K562 (cell line): ENCODE data around the gene SPDYE4. TPM values are rescaled to one million over a fixed set of nuclear protein-coding genes. Genes with fewer than 3 reads are reported as not detected.

Experiments
- ATAC-seq: fragments of 200-7000 bp; cut with Tn5 transposase; 3 replicates; pipeline ENCODE4 v1.9.1; 2020; ENCODE audit warnings: moderate library complexity
- BruUV-seq: library from RNA; stranded (reverse); fragments of 400-500 nt; replicated peaks from 2 replicates; lab custom pipeline; 2021; lab: Mats Ljungman, UMichigan
- CTCF ChIA-PET: fragments of 300-600 bp; formaldehyde crosslinking; extraction: SDS; loops from one replicate; lab custom pipeline; 2021; ENCODE audit warnings: low intra/inter-chr PET ratio; lab: Yijun Ruan, JAX
- POLR2A ChIA-PET: fragments of 300-600, 350-650 bp; sonication (Branson Sonifier 250); formaldehyde crosslinking; extraction: SDS; loops from one replicate; lab custom pipeline; 2021; ENCODE audit warnings: antibody characterized with exemption, inconsistent platforms; lab: Yijun Ruan, JAX
- DNase-seq, 4 experiments: peaks; one replicate each; pipeline versions ENCODE4 v3.0.0 to v3.0.0-alpha.2; 2011 to 2018; ENCODE audit warnings: low spot score in 3 of 4, mixed read lengths in 3 of 4; ENCODE audit errors: extremely low read depth in 1 of 4
- FAIRE-seq: peaks from 2 replicates; lab custom pipeline; 2011; peaks lifted over from hg19 to GRCh38; lab: Jason Lieb, UNC
- H2AFZ ChIP-seq: 2 replicates; pipeline ENCODE4 v1.6.0; 2011; ENCODE audit warnings: low read depth, low read length, control low read depth, inconsistent platforms
- H3K27ac ChIP-seq: fragments of 200-600 bp; 3 replicates; pipeline ENCODE4 v1.8.0; 2011; ENCODE audit warnings: low read depth, mild to moderate bottlenecking, control low read depth, inconsistent platforms, low read length, moderate library complexity, mixed read lengths; ENCODE audit errors: extremely low read depth
- H3K27me3 ChIP-seq, 2 experiments: fragments of 300-600 bp in 1 of 2; 2 replicates in 1 of 2; 3 replicates in 1 of 2; pipeline versions ENCODE4 v1.6.0 to v1.8.0; 2011; ENCODE audit warnings: inconsistent platforms in 2 of 2, low read length in 2 of 2, mild to moderate bottlenecking in 1 of 2, mixed read lengths in 1 of 2, moderate library complexity in 1 of 2; ENCODE audit not compliant: control insufficient read depth in 2 of 2, insufficient read depth in 2 of 2
- H3K36me3 ChIP-seq: fragments of 300-600 bp; 3 replicates; pipeline ENCODE4 v1.8.0; 2011; ENCODE audit warnings: mild to moderate bottlenecking, low read length, inconsistent platforms; ENCODE audit not compliant: control insufficient read depth, insufficient read depth
- H3K4me1 ChIP-seq, 2 experiments: fragments of 200-600 bp in 1 of 2; replicated peaks in 1 of 2; 2 replicates in 1 of 2; 3 replicates in 1 of 2; pipeline versions ENCODE4 v1.5.1 to v1.8.0; 2011; ENCODE audit warnings: inconsistent platforms in 2 of 2, low read length in 2 of 2, mild to moderate bottlenecking in 1 of 2, mixed read lengths in 1 of 2, moderate library complexity in 1 of 2; ENCODE audit not compliant: control insufficient read depth in 2 of 2, insufficient read depth in 2 of 2
- H3K4me2 ChIP-seq: 2 replicates; pipeline ENCODE4 v1.6.1; 2011; ENCODE audit warnings: low read length, control low read depth, inconsistent platforms, mixed read lengths; ENCODE audit not compliant: insufficient read depth
- H3K4me3 ChIP-seq: fragments of 200-600 bp; sonication (generic), shearing (Covaris generic); 2 replicates; pipeline ENCODE4 v1.5.1; 2016; ENCODE audit warnings: control low read depth, inconsistent platforms
- H3K79me2 ChIP-seq: fragments of 200-600 bp; 3 replicates; pipeline ENCODE4 v1.8.0; 2011; ENCODE audit warnings: low read length, inconsistent platforms; ENCODE audit not compliant: control insufficient read depth, insufficient read depth
- H3K9ac ChIP-seq, 2 experiments: 2 replicates each; pipeline versions ENCODE4 v1.6.0 to v1.6.1; 2011; ENCODE audit warnings: low read depth in 2 of 2, low read length in 2 of 2, control low read depth in 1 of 2, inconsistent platforms in 1 of 2, mild to moderate bottlenecking in 1 of 2, mixed read lengths in 1 of 2; ENCODE audit not compliant: insufficient read depth in 1 of 2
- H3K9me1 ChIP-seq: one replicate; pipeline ENCODE4 v1.6.0; 2011; ENCODE audit warnings: inconsistent platforms, mild to moderate bottlenecking, low read length, moderate library complexity; ENCODE audit not compliant: control insufficient read depth, insufficient read depth
- H3K9me3 ChIP-seq: replicated peaks from 2 replicates; pipeline ENCODE4 v1.5.1; 2011; ENCODE audit warnings: low read depth, low read length, inconsistent platforms; ENCODE audit not compliant: control insufficient read depth, insufficient read depth
- H4K20me1 ChIP-seq: replicated peaks from 2 replicates; pipeline ENCODE4 v1.6.1; 2011; ENCODE audit warnings: low read length, inconsistent platforms, mixed read lengths; ENCODE audit not compliant: control insufficient read depth, insufficient read depth
- STAT5B ChIP-seq: fragments of 250-450 bp; sonication (Bioruptor Pico); IDR thresholded peaks from 2 replicates; pipeline ENCODE4 v1.8.0; 2021; ENCODE audit warnings: mild to moderate bottlenecking, inconsistent platforms
- WGBS: fragments of 100-300 bp; shearing (Covaris generic); methylation state at CpG from one replicate; pipeline ENCODE4 v1.1.6; 2016; ENCODE audit warnings: low coverage, mixed read lengths; ENCODE audit not compliant: insufficient coverage; ENCODE audit errors: missing lambda C conversion rate; 5-methylcytosine and 5-hydroxymethylcytosine counted together
- in situ Hi-C: fragments of 300-500 bp; cut with MboI; formaldehyde crosslinking; loops from 4 replicates; pipeline ENCODE4 v1.15.0; 2018; ENCODE audit warnings: inconsistent platforms, mixed read lengths
- intact Hi-C: fragments of 100-400 bp; cut with micrococcal nuclease; formaldehyde crosslinking; loops from 2 replicates; pipeline ENCODE4 v1.14.2; 2022
- polyA plus RNA-seq, 8 experiments: library from polyadenylated mRNA; depleted of rRNA in 4 of 8; stranded (reverse) in 5 of 8; unstranded in 3 of 8; fragments of >200 nt; fragmentation: Nextera tagmentation in 2 of 8; fragmentation: Illumina TruSeq in 1 of 8; extraction: Ambion mirVana in 2 of 8; extraction: Trizol in 1 of 8; gene quantifications; 2 replicates each; pipeline versions ENCODE4 v1.2.1 to v1.2.3, GENCODE V29; 2011 to 2014; ENCODE audit warnings: inconsistent platforms in 1 of 8, missing spikeins in 1 of 8
- total RNA-seq, 7 experiments: library from RNA; depleted of rRNA in 6 of 7; stranded (reverse); fragments of >200 nt in 6 of 7; fragmentation: Illumina TruSeq in 2 of 7; extraction: Trizol in 2 of 7; gene quantifications; 2 replicates each; pipeline versions ENCODE4 v1.2.1 to v1.2.3, GENCODE V29; 2011 to 2021; ENCODE audit warnings: low replicate concordance in 1 of 7
- TF ChIP-seq, protein P1 (sequence below): fragments of 200-800 bp; sonication (Bioruptor generic); IDR thresholded peaks from 2 replicates; pipeline ENCODE4 v1.6.1; 2016; ENCODE audit warnings: missing genetic modification characterization, missing compliant biosample characterization

The SPDYE4 gene
- total and polyA plus RNA-seq, 9 of the 15 experiments (the other 6 are each of a cell fraction or from before 2014, with no cell fraction given): not detected

DNA sequence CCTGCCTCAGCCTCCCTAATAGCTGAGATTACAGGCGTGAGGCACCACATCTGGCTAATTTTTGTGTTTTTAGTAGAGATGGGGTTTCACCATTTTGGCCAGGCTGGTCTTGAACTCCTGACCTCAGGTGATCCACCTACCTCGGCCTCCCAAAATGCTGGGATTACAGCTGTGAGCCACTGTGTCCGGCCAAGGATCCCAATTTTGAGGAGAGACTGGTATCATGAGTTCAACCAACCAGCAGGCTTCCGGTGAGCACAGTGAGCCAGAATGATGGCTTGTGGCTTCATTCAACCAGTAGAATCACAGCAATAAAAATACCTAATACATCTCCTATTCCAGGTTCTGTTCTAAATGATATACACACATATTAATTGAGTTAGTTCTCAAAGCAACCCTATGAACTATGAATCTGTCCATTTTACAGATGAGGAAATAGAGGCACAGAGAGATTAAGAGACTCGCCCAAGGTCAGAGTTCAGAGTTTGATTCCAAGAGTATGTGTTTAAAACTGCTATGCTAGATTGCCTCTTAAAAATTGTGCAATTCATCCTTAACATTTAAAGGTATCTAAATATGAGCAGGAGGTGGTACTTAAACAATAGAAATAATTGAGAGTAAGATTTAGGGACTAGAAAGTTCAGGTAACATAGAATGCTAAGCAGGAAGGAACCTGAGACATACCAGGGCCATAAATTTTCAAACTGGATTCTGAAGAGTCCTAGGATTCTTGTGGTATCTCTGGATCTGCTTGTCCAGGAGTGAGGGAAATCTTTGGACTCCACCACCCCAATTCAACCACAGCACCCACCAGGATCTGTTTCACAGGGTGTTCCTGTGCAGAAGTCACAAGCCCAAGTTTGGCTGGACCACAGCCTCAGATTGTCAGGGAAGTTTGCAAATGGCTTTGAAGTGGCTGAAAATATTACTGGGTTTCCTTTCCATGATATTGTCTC is 38.8 kb downstream of the SPDYE4 start (continued):
- TF ChIP-seq, protein P1, sequence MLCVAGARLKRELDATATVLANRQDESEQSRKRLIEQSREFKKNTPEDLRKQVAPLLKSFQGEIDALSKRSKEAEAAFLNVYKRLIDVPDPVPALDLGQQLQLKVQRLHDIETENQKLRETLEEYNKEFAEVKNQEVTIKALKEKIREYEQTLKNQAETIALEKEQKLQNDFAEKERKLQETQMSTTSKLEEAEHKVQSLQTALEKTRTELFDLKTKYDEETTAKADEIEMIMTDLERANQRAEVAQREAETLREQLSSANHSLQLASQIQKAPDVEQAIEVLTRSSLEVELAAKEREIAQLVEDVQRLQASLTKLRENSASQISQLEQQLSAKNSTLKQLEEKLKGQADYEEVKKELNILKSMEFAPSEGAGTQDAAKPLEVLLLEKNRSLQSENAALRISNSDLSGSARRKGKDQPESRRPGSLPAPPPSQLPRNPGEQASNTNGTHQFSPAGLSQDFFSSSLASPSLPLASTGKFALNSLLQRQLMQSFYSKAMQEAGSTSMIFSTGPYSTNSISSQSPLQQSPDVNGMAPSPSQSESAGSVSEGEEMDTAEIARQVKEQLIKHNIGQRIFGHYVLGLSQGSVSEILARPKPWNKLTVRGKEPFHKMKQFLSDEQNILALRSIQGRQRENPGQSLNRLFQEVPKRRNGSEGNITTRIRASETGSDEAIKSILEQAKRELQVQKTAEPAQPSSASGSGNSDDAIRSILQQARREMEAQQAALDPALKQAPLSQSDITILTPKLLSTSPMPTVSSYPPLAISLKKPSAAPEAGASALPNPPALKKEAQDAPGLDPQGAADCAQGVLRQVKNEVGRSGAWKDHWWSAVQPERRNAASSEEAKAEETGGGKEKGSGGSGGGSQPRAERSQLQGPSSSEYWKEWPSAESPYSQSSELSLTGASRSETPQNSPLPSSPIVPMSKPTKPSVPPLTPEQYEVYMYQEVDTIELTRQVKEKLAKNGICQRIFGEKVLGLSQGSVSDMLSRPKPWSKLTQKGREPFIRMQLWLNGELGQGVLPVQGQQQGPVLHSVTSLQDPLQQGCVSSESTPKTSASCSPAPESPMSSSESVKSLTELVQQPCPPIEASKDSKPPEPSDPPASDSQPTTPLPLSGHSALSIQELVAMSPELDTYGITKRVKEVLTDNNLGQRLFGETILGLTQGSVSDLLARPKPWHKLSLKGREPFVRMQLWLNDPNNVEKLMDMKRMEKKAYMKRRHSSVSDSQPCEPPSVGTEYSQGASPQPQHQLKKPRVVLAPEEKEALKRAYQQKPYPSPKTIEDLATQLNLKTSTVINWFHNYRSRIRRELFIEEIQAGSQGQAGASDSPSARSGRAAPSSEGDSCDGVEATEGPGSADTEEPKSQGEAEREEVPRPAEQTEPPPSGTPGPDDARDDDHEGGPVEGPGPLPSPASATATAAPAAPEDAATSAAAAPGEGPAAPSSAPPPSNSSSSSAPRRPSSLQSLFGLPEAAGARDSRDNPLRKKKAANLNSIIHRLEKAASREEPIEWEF (CRISPR knock-in tag): no peak
- TF ChIP-seq, all 486 proteins: peak for 3

DNA sequence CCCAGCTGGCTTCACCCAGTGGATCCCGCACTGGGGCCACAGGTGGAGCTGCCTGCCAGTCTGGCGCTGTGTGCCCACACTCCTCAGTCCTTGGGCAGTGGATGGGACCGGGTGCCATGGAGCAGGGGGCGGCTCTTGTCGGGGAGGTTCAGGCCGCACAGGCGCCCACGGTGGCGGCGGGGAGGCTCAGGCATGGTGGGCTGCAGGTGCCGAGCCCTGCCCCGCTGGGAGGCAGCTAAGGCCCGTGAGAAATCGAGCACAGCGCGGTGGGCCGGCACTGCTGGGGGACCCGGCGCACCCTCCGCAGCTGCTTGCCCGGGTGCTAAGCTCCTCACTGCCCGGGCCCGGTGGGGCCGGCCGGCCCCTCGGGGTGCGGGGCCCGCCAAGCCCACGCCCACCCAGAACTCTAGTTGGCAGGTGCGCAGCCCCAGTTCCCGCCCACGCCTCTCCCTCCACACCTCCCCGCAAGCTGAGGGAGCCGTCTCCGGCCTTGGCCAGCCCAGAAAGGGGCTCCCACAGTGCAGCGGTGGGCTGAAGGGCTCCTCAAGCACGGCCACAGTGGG is 40.3 kb downstream of the SPDYE4 start:
- no TSS peak for BruUV-seq
- no peak overlapping the region for H3K27ac ChIP-seq
- H3K9me1 ChIP-seq: no peaks in the 10 kb centered on the region
- POLR2A ChIA-PET: interaction anchor here (1.0 kb wide), 1 partner anchor 10 kb away, joined by 3 read pairs; no protein-coding TSS in a partner anchor
- H3K4me3 ChIP-seq: no peak overlapping the region
- no peaks in the 10 kb centered on the region for H3K9me3 ChIP-seq
- no peak overlapping the region for H2AFZ ChIP-seq
- no peaks in the 10 kb centered on the region for H3K79me2 ChIP-seq
- WGBS: 0% methylated on average over 7 of the region's 37 CpGs
- in situ Hi-C loops: no loop called here
- H3K4me2 ChIP-seq: no peak overlapping the region
- intact Hi-C loops: no loop called here
- no peaks in the 10 kb centered on the region for H3K36me3 ChIP-seq
- CTCF ChIA-PET: no interaction called here
- H4K20me1 ChIP-seq: no peaks in the 10 kb centered on the region
- no peak for DNase-seq
- FAIRE-seq: no peak
- no peaks in the 10 kb centered on the region; a peak in 1 of 5 replicates for H3K27me3 ChIP-seq
- no peak for TF ChIP-seq STAT5B
- TF ChIP-seq, all 486 proteins: peak for 0
- Histone ChIP-seq H3K9ac (no peak overlapping the region), H3K4me1 (no peaks in the 10 kb centered on the region; a peak in 1 of 5 replicates)
- ATAC-seq: no peak
